ENCODE results near the gene TMEM217.
A peak's percentile ranks its signal among the peaks of the same experiment; 100 is the strongest.
"Not testable (repeated sequence)": the region's sequence is repeated elsewhere in the genome, so short reads cannot be mapped to it uniquely, and the experiment has no call there.

The TMEM217 gene

GRCh38 chr6:37209461-37210205 lies 48.3 kb downstream of the TMEM217 start:
- DNase-seq = peak in 4 of 5 donors; percentile 21 to 85 (median 39)

DNA sequence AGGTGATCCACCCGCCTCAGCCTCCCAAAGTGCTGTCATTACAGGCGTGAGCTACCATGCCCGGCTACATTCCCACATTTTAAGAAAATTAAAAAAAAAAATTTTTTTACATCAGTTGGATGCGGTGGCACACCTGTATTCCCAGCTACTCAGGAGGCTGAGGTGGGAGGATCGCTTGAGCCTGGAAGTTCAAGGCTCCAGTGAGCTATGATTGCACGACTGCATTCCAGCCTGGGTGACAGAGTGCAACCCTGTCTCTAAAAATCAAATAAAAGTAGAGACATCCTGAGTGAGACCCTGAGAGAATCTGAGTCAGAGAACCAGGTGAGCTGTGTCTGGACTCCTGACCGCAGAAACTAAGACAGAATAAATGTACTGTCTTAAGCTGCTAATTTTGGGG lies 49.2 kb downstream of the TMEM217 start:
- no peak for DNase-seq

DNA sequence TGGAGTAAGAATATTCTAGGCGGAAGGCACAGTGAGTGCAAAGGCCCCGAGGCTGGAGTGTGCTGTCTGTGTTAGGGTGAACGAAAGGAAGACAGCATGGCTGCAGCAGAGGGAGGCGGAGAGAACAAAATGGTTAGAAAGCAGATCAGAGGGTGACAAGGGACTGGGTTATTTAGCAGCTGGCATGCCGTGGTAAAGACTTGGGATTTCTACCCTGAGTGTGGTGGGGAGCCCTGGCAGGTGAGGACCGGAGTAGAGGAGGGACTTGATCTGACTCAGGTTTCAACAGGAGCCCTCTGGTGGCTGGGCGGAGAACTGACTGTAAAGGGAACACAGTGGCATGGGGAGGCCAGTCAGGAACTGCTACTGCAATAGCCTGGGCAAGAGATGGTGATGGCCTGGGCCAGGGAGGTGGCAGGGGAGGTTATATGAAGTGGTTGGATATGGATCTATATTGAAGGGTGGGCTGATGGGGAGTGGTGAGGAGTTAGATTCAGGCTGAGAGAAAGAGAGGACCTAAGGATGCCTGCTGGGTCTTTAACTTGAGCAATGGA lies 50.0 kb downstream of the TMEM217 start:
- peak; percentile 70 to 92 (median 79) for DNase-seq

DNA sequence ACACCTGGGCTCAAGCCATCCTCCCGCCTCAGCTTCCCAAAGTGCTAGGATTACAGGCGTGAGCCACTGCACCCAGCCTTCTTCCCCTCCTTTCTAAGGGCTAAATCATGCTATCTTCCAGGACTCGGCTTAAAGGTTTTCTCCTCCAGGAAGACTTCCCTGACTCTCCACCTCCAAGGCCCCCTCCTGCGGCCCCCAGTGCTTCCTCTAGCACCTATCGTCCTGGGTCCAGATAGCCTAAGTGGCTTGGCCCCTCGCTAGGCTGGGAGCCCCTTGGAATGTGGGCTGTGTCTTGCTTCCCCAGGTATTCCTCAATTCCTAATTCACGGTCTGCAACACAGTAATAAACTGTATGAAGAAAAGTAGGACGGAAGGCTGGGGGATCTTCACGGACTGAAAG lies 51.3 kb downstream of the TMEM217 start:
- DNase-seq = no peak

- no peak for DNase-seq
These were observed 52.0 kb downstream of the TMEM217 start for GRCh38 chr6:37205997-37206340.

GRCh38 chr6:37205175-37205996 lies 52.6 kb downstream of the TMEM217 start:
- DNase-seq = no peak

DNA sequence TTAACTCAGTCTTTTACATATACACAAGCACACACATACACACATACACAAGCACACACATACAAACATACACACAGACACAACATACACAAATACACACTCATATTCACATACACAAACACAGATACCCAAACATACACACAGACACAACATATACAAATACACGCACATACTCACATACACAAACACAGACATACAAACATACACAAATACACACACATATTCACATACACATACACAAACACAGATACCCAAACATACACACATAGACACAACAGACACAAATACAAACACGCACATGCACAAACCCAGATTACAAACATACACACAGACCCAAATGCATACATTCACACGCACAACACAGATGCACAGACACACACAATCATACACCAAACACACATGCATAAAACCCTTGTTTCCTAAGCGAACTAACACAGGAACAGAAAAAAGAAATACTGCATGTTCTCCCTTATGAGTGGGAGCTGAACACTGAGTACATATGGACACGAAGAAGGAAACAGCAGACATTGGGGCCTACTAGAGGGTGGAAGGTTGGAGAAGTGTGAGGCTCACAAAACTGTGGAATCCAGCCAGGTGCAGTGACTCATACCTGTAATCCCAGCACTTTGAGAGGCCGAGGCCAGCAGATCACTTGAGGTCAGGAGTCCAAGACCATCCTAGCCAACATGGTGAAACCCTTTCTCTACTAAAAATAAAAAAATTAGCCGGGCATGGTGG lies 53.8 kb downstream of the TMEM217 start:
- no peak for DNase-seq

- DNase-seq = no peak
These were observed 55.0 kb downstream of the TMEM217 start for GRCh38 chr6:37202788-37203491.

- no peak for DNase-seq
These were observed 56.2 kb downstream of the TMEM217 start for GRCh38 chr6:37201726-37202125.

GRCh38 chr6:37200085-37200484 lies 57.9 kb downstream of the TMEM217 start:
- no peak for DNase-seq

- not testable (repeated sequence) for DNase-seq
These were observed 61.5 kb downstream of the TMEM217 start for GRCh38 chr6:37196451-37196850.

DNA sequence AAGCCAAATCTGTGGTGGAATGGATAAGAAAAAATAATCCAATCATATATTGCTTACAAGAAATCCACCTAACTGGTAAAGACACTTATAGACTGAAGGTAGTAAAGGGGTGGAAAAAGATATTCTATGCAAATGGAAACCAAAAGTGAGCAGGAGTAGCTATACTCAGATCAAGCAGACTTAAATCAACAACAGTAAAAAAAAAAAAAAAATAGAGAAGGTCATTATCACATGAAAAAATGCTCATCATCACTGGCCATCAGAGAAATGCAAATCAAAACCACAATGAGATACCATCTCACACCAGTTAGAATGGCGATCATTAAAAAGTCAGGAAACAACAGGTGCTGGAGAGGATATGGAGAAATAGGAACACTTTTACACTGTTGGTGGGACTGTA lies 63.1 kb downstream of the TMEM217 start:
- DNase-seq = peak in 1 of 5 donors; percentile 48

DNA sequence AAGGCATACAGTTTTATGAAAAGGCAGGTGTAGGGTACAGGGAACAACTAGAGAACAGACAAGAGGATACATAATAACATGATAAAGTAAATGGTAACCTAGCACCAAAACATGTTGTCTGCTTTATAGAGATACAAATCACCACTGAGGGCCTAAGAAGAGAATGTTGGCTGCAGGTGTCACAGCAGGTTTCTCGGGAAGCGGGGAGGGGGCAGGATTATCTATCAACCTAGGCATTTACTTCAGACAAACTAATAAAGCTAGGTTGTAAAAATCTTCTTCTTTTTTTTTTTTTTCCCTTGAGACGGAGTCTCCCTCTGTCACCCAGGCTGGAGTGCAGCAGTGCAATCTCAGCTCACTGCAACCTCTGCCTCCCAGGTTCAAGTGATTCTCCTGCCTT lies 65.3 kb downstream of the TMEM217 start:
- no peak for DNase-seq

GRCh38 chr6:37190159-37190535 lies 67.8 kb downstream of the TMEM217 start:
- no peak for DNase-seq

GRCh38 chr6:37188962-37189510 lies 68.9 kb downstream of the TMEM217 start:
- no peak for DNase-seq

DNA sequence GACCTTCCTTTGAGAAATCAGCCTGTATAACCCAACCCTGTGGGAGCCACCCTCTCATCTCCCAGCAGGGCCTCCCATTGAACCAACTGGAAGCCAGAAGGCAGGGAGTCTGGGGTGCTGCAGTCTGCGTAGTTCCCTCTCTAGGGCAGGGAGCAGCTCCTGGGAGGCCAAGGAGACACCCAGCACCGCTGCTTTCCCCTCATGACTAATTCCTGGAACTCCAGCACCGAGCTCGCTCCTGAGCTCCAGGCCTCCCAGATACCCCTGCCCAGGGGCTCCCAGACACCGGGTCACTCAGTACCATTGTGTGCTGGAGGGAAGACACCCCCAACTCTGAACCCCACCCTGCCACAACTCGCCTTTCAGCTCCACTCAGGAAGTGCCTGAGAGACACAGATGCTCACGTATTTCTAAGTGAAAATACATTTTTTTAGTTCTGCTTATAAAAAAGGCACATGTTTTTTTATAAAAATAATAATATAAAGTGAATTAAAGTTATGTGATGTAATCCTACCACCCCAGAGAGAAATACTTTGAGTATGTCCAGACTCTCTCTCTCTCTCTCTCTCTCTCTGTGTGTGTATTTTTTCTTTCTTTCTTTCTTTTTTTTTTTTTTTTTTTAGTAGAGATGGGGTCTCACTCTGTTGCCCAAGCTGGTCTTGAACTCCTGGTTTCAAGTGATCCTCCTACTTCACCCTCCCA lies 70.5 kb downstream of the TMEM217 start:
- no peak for DNase-seq

DNA sequence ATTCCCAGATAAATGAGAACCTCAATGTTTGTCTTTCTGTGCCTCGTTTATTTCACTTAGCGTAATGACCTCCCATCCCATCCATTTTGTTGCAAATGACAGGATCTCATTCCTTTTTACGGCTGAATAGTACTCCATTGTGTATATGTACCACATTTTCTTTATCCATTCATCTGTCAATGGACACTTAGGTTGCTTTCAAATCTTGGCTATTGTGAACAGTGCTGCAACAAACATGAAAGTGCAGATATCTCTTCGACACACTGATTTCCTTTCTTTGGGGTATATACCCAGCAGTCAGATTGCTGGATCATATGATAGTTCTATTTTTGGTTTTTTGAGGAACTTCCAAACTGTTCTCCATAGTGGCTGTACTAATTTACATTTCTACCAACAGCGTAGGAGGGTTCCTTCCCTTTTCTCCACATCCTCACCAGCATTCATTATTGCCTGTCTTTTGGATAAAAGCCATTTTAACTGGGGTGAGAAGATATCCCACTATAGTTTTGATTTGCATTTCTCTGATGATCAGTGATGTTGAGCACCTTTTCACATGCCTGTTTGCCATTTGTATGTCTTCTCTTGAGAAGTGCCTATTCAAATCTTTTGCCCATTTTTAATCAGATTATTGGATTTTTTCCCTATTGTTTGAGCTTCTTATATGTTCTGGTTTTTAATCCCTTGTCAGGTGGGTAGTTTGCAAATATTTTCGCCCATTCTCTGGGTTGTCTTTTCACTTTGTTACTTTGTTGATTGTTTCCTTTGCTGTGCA lies 71.8 kb downstream of the TMEM217 start:
- DNase-seq = not testable (repeated sequence)

DNA sequence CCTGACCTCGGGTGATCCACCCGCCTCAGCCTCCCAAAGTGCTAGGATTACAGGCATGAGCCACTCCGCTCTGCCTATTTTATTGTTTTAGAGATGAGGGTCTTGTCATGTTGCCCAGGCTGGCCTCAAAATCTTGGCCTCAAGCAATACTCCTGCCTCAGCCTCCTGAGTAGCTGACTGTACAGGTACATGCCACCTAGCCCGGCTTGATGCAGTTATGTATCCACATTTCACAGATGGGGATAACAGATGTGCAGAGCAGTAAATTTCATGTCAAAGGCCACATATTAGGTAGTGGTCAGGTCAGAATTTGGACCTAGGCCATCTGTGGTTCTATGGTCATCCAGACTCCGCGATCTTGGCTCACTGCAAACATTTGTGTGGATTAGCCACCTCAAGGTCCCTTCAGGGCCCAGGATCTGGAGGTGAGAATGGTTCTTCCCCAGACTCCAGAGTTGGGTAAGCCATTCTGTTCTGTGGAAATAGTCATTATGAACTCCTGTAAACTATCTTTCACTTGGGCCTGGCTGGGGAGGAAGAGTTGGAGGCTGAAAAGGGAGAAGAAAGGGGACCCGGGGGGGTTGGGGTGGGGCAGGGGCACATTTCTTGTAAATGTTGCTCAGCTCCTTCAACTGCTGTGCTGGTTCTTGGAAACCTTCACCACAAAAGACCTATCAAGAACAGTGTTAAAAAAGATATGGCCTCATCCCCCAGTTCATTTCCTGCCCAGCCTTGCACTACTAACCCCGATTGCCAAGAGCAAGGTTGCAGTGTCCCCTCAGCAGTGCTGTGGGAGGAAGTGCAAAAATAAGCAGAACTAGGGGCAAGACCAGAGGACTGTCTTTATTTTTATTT lies 75.0 kb downstream of the TMEM217 start:
- peak; percentile 17 to 98 (median 30) for DNase-seq

- DNase-seq = not testable (repeated sequence)
These were observed 77.3 kb downstream of the TMEM217 start for GRCh38 chr6:37180610-37181009.

- no peak for DNase-seq
These were observed 77.9 kb downstream of the TMEM217 start for GRCh38 chr6:37180075-37180474.
